ENCODE measurements around the gene CTBS. TPM values are rescaled to one million over a fixed set of nuclear protein-coding genes. Genes with fewer than 3 reads are reported as not detected.

CTBS gene
- polyA plus RNA-seq, 1 donor (not counting 4 experiments of a cell fraction or from before 2014, with no cell fraction given), result 16.7 TPM

DNA sequence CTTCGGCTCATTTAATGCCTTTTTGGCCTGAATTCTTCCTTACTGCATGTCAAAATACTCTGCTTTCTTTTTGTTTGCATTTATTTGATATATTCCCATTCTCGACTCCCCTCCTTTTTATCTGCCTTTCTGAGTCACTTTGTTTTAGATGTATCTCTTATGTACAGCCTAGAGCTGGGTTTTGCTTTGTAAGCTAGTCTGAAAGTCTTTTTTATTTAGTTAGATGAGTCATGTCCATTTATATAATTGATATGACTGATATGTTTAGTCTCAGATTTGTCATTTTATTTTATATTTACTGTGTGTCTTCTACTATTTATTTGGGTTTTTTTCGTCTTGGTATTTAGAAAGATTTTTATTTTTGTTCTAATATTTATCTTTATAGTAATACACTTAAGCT, 34.3 kb downstream of the CTBS start:
- no peak overlapping the region for H3K4me2 ChIP-seq (ENCODE audit: control insufficient read depth, extremely low read depth, insufficient read depth, low read depth, low read length)
- H3K79me2 ChIP-seq (ENCODE audit: control insufficient read depth, insufficient read depth, low read length), result no peaks in the 10 kb centered on the region
- H3K9me1 ChIP-seq (ENCODE audit: control insufficient read depth, extremely low read depth, insufficient read depth, low read length), result no peaks in the 10 kb centered on the region
- H3K9ac ChIP-seq (ENCODE audit: control insufficient read depth, extremely low read depth, insufficient read depth, low read length), result no peak overlapping the region
- H2AFZ ChIP-seq (ENCODE audit: control insufficient read depth, low read length), result no peak overlapping the region
- DNase-seq (ENCODE audit: low read depth, low spot score) (no peak), FAIRE-seq (no peak)
- H3K36me3 ChIP-seq (ENCODE audit: control insufficient read depth in 2 of 2, extremely low read depth in 1 of 2, insufficient read depth in 2 of 2, low read length in 2 of 2), result no peaks in the 10 kb centered on the region
- dilution Hi-C loops (cut with MboI; ENCODE audit: extremely low pct_ligation_motif_present, low sequenced_read_pairs), result no loop called here
- no peaks in the 10 kb centered on the region for H4K20me1 ChIP-seq (ENCODE audit: control insufficient read depth, extremely low read depth, insufficient read depth, low read length)
- H3K27ac ChIP-seq (ENCODE audit: control insufficient read depth, insufficient read depth, low read length), result no peak overlapping the region
- no peaks in the 10 kb centered on the region for H3K9me3 ChIP-seq (ENCODE audit: control insufficient read depth, low read depth, low read length)
- H3K27me3 ChIP-seq (ENCODE audit: control insufficient read depth, extremely low read depth, insufficient read depth, low read length), result no peaks in the 10 kb centered on the region
- no peak overlapping the region for H3K4me3 ChIP-seq (ENCODE audit: control insufficient read depth in 2 of 3, extremely low read depth in 1 of 3, insufficient read depth in 2 of 3, low read depth in 1 of 3, low read length in 3 of 3)
- no peaks in the 10 kb centered on the region for H3K4me1 ChIP-seq (ENCODE audit: control insufficient read depth, extremely low read depth, insufficient read depth, low read length)
- TF ChIP-seq, protein P1, sequence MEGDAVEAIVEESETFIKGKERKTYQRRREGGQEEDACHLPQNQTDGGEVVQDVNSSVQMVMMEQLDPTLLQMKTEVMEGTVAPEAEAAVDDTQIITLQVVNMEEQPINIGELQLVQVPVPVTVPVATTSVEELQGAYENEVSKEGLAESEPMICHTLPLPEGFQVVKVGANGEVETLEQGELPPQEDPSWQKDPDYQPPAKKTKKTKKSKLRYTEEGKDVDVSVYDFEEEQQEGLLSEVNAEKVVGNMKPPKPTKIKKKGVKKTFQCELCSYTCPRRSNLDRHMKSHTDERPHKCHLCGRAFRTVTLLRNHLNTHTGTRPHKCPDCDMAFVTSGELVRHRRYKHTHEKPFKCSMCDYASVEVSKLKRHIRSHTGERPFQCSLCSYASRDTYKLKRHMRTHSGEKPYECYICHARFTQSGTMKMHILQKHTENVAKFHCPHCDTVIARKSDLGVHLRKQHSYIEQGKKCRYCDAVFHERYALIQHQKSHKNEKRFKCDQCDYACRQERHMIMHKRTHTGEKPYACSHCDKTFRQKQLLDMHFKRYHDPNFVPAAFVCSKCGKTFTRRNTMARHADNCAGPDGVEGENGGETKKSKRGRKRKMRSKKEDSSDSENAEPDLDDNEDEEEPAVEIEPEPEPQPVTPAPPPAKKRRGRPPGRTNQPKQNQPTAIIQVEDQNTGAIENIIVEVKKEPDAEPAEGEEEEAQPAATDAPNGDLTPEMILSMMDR (optimal IDR thresholded peaks at IDR 0.05 in 1 of 3, IDR thresholded peaks at IDR 0.05 in 1 of 3, conservative IDR thresholded peaks at IDR 0.05 in 1 of 3; ENCODE audit: extremely low read depth in 1 of 3, insufficient read depth in 2 of 3, low read length in 3 of 3), result no peak
- no peak for TF ChIP-seq EZH2 (IDR thresholded peaks at IDR 0.05; ENCODE audit: low read length)

DNA sequence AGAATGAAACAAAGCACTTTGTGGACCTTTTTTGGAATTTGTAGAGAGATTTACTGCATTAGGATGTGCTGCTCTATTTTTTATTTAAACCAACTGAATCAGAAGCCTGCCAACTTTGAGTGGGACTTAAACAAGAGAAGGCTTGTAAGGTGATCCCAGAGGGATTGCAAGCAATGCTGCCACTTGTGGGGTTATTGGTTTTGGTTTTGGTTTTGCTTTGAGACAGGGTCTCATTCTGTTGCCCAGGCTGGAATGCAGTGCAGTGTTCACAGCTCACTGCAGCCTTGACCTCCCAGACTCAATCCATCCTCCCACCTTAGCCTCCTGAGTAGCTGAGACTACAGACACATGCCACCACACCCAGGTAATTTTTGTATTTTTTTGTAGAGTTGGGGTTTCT, 35.6 kb downstream of the CTBS start:
- no peak for DNase-seq (ENCODE audit: low read depth, low spot score)
- H3K9me1 ChIP-seq (ENCODE audit: control insufficient read depth, extremely low read depth, insufficient read depth, low read length), result no peaks in the 10 kb centered on the region
- no peaks in the 10 kb centered on the region for H3K9me3 ChIP-seq (ENCODE audit: control insufficient read depth, low read depth, low read length)
- no peak for FAIRE-seq
- H3K27me3 ChIP-seq (ENCODE audit: control insufficient read depth, extremely low read depth, insufficient read depth, low read length), result no peaks in the 10 kb centered on the region
- no peak overlapping the region for H2AFZ ChIP-seq (ENCODE audit: control insufficient read depth, low read length)
- dilution Hi-C loops (cut with MboI; ENCODE audit: extremely low pct_ligation_motif_present, low sequenced_read_pairs), result no loop called here
- TF ChIP-seq, protein P1 (optimal IDR thresholded peaks at IDR 0.05 in 1 of 3, IDR thresholded peaks at IDR 0.05 in 1 of 3, conservative IDR thresholded peaks at IDR 0.05 in 1 of 3; ENCODE audit: extremely low read depth in 1 of 3, insufficient read depth in 2 of 3, low read length in 3 of 3), result no peak
- TF ChIP-seq EZH2 (IDR thresholded peaks at IDR 0.05; ENCODE audit: low read length), result no peak
- H3K4me3 ChIP-seq (ENCODE audit: control insufficient read depth in 2 of 3, extremely low read depth in 1 of 3, insufficient read depth in 2 of 3, low read depth in 1 of 3, low read length in 3 of 3), result no peak overlapping the region
- H4K20me1 ChIP-seq (ENCODE audit: control insufficient read depth, extremely low read depth, insufficient read depth, low read length), result no peaks in the 10 kb centered on the region
- no peaks in the 10 kb centered on the region for H3K79me2 ChIP-seq (ENCODE audit: control insufficient read depth, insufficient read depth, low read length)
- H3K27ac ChIP-seq (ENCODE audit: control insufficient read depth, insufficient read depth, low read length), result no peak overlapping the region
- no peaks in the 10 kb centered on the region for H3K4me1 ChIP-seq (ENCODE audit: control insufficient read depth, extremely low read depth, insufficient read depth, low read length)
- no peak overlapping the region for H3K4me2 ChIP-seq (ENCODE audit: control insufficient read depth, extremely low read depth, insufficient read depth, low read depth, low read length)
- H3K36me3 ChIP-seq (ENCODE audit: control insufficient read depth in 2 of 2, extremely low read depth in 1 of 2, insufficient read depth in 2 of 2, low read length in 2 of 2), result no peaks in the 10 kb centered on the region
- H3K9ac ChIP-seq (ENCODE audit: control insufficient read depth, extremely low read depth, insufficient read depth, low read length), result no peak overlapping the region
